B cell (primary cell): ENCODE data around the gene S100A13. TPM values are rescaled to one million over a fixed set of nuclear protein-coding genes. Genes with fewer than 3 reads are reported as not detected.

Experiments
- ATAC-seq: fragments of 200-7000 bp; cut with Tn5 transposase; one replicate; pipeline ENCODE4 v1.10.0; 2021; ENCODE audit warnings: low read depth, mild to moderate bottlenecking, moderate number of reproducible peaks, moderate library complexity
- CTCF ChIA-PET: fragments of 350-600 bp; sonication (Branson Sonifier 250); formaldehyde crosslinking; loops from one replicate; lab custom pipeline; 2021; ENCODE audit warnings: antibody characterized with exemption, inconsistent platforms; lab: Charles Lee
- POLR2A ChIA-PET: fragments of 350-600 bp; sonication (Branson Sonifier 250); formaldehyde crosslinking; loops from one replicate; lab custom pipeline; 2021; ENCODE audit warnings: antibody characterized with exemption; lab: Charles Lee
- DNase-seq: peaks from one replicate; pipeline ENCODE4 v3.0.0; 2013
- H2AFZ ChIP-seq: 2 replicates; pipeline ENCODE4 v1.6.1; 2012; ENCODE audit warnings: mild to moderate bottlenecking, low read depth, low read length; ENCODE audit not compliant: insufficient read depth, poor library complexity, severe bottlenecking
- H3K27ac ChIP-seq, 2 donors: 1 replicate in 1 of 2; 2 replicates in 1 of 2; pipeline ENCODE4 v1.5.1; 2012 to 2013; ENCODE audit warnings: low read length in 2 of 2, mild to moderate bottlenecking in 2 of 2, moderate library complexity in 1 of 2
- H3K27me3 ChIP-seq, 4 experiments: fragments of 200-600 bp in 1 of 4; sonication (generic) in 1 of 4; replicated peaks in 1 of 4; 1 replicate in 2 of 4; 2 replicates in 2 of 4; pipeline versions ENCODE4 v1.6.1 to v1.7.0; 2013 to 2016; ENCODE audit warnings: low read length in 3 of 4, mild to moderate bottlenecking in 2 of 4, mixed read lengths in 1 of 4, moderate library complexity in 1 of 4; ENCODE audit not compliant: insufficient read depth in 4 of 4, control insufficient read depth in 3 of 4; ENCODE audit errors: control extremely low read depth in 1 of 4
- H3K36me3 ChIP-seq, 2 experiments: replicated peaks in 1 of 2; 1 replicate in 1 of 2; 2 replicates in 1 of 2; pipeline versions ENCODE4 v1.6.1 to v1.7.1; 2013; ENCODE audit warnings: low read length in 1 of 2; ENCODE audit not compliant: insufficient read depth in 2 of 2, control insufficient read depth in 1 of 2; ENCODE audit errors: control extremely low read depth in 1 of 2, extremely low read depth in 1 of 2
- H3K4me1 ChIP-seq, 2 donors: fragments of 200-600 bp in 1 of 2; sonication (generic) in 1 of 2; 1 replicate in 1 of 2; 2 replicates in 1 of 2; pipeline versions ENCODE4 v1.5.1 to v1.6.1; 2013 to 2017; ENCODE audit warnings: low read length in 2 of 2; ENCODE audit not compliant: control insufficient read depth in 2 of 2, insufficient read depth in 2 of 2
- H3K4me2 ChIP-seq: replicated peaks from 2 replicates; pipeline ENCODE3; 2012; ENCODE audit warnings: mild to moderate bottlenecking, low read depth, low read length; ENCODE audit not compliant: poor library complexity, severe bottlenecking
- H3K4me3 ChIP-seq, 5 experiments: fragments of 200-600 bp in 1 of 5; sonication (generic) in 1 of 5; 1 replicate in 3 of 5; 2 replicates in 2 of 5; pipeline versions ENCODE4 v1.5.1 to v1.7.0; 2011 to 2016; ENCODE audit warnings: low read length in 4 of 5, mild to moderate bottlenecking in 4 of 5, low read depth in 2 of 5, control low read depth in 1 of 5, moderate library complexity in 1 of 5; ENCODE audit not compliant: insufficient read depth in 1 of 5; ENCODE audit errors: control extremely low read depth in 1 of 5, extremely low read depth in 1 of 5
- H3K79me2 ChIP-seq: fragments of 200-600 bp; sonication (generic); one replicate; pipeline ENCODE4 v1.6.0; 2016; ENCODE audit warnings: low read length; ENCODE audit not compliant: control insufficient read depth, insufficient read depth
- H3K9ac ChIP-seq: fragments of 200-600 bp; sonication (generic); 2 replicates; pipeline ENCODE4 v1.6.1; 2017; ENCODE audit warnings: mild to moderate bottlenecking, low read length, moderate library complexity
- H3K9me3 ChIP-seq, 3 donors: one replicate each; pipeline versions ENCODE4 v1.6.1 to v1.7.1; 2013; ENCODE audit warnings: low read length in 2 of 3; ENCODE audit not compliant: control insufficient read depth in 2 of 3, insufficient read depth in 1 of 3; ENCODE audit errors: control extremely low read depth in 1 of 3
- H4K20me1 ChIP-seq: 2 replicates; pipeline ENCODE4 v1.6.0; 2012; ENCODE audit warnings: mild to moderate bottlenecking, low read length; ENCODE audit not compliant: insufficient read depth, control insufficient read depth, poor library complexity, severe bottlenecking
- H3K27ac Mint-ChIP-seq: one replicate; pipeline ENCODE4 v1.8.0; 2021; ENCODE audit warnings: mixed read lengths
- H3K27me3 Mint-ChIP-seq: one replicate; pipeline ENCODE4 v1.8.0; 2021; ENCODE audit warnings: mixed read lengths
- H3K4me1 Mint-ChIP-seq: one replicate; pipeline ENCODE4 v1.8.0; 2021; ENCODE audit warnings: mixed read lengths
- H3K4me3 Mint-ChIP-seq: one replicate; pipeline ENCODE4 v1.8.0; 2021; ENCODE audit warnings: mixed read lengths
- H3K9me3 Mint-ChIP-seq: one replicate; pipeline ENCODE4 v1.8.0; 2022; ENCODE audit warnings: mixed read lengths; ENCODE audit not compliant: insufficient read depth
- EZH2 ChIP-seq: IDR thresholded peaks from 2 replicates; pipeline ENCODE4 v1.6.1; 2012; ENCODE audit warnings: borderline replicate concordance, low read depth, mild to moderate bottlenecking, moderate library complexity, low read length; ENCODE audit not compliant: insufficient read depth, poor library complexity, severe bottlenecking
- WGBS: methylation state at CpG from one replicate; pipeline ENCODE4 v1.1.5; 2013; ENCODE audit warnings: missing lambda C conversion rate; ENCODE audit not compliant: insufficient coverage; 5-methylcytosine and 5-hydroxymethylcytosine counted together
- intact Hi-C: fragments of 100-400 bp; cut with micrococcal nuclease; formaldehyde crosslinking; loops from one replicate; pipeline ENCODE4 v1.10.0; 2022
- polyA plus RNA-seq: library from polyadenylated mRNA; depleted of rRNA; stranded (reverse); fragments of >200 nt; gene quantifications from 2 replicates; pipeline ENCODE4 v1.2.3, GENCODE V29; 2012
- total RNA-seq, 2 donors: library from RNA; stranded (reverse); fragments of 120-200 nt in 1 of 2; gene quantifications; 1 replicate in 1 of 2; 2 replicates in 1 of 2; pipeline versions ENCODE4 v1.2.3 to v1.2.4, GENCODE V29; 2013 to 2022
- TF ChIP-seq, protein P1 (sequence below): fragments of 200-600 bp; IDR thresholded peaks from one replicate; pipeline ENCODE4 v1.8.0; 2022; ENCODE audit warnings: antibody characterized with exemption, mild to moderate bottlenecking

S100A13 gene
- total and polyA plus RNA-seq, 2 donors (not counting 1 experiment from before 2014, with no cell fraction given), result 9.8 to 17.8 TPM

DNA sequence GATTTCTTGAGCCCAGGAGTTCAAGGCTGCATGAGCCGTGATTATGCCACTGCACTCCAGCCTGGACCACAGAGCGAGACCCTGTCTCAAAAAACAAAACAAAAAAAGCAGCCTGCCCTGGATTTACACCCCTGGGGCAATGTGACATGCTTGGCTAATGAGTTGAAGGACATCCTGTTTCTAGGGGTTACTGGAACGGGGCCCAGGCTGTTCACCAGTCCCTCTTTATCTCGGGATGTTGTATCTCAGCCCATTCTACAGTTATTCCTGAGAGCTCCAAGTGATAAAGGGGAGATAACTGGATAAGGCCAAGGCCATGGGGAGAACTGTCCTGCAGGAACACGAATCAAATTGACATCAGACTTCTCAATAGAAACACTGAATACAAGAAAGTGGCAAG, 40.0 kb downstream of the S100A13 start:
- Histone ChIP-seq H3K27ac (no peak overlapping the region), H3K4me3 (no peak overlapping the region), H3K9ac (no peak overlapping the region), H2AFZ (no peak overlapping the region), H3K4me1 (no peaks in the 10 kb centered on the region), H4K20me1 (no peaks in the 10 kb centered on the region), H3K4me2 (no peak overlapping the region), H3K79me2 (no peaks in the 10 kb centered on the region), H3K36me3 (no peaks in the 10 kb centered on the region), H3K27me3 (no peaks in the 10 kb centered on the region), H3K9me3 (no peaks in the 10 kb centered on the region)
- 73% methylated on average over 3 of the region's 5 CpGs for WGBS
- H3K4me1 Mint-ChIP-seq, result no peaks in the 10 kb centered on the region
- no peaks in the 10 kb centered on the region for H3K9me3 Mint-ChIP-seq
- CTCF ChIA-PET, result interaction anchor here (1.0 to 2.8 kb wide), 3 partner anchors 11 to 17 kb away, joined by 3 to 14 read pairs (median 5); no protein-coding TSS in a partner anchor
- no peak for DNase-seq
- intact Hi-C loops, result no loop called here
- POLR2A ChIA-PET, result no interaction called here
- TF ChIP-seq EZH2, result no peak
- TF ChIP-seq, protein P1, sequence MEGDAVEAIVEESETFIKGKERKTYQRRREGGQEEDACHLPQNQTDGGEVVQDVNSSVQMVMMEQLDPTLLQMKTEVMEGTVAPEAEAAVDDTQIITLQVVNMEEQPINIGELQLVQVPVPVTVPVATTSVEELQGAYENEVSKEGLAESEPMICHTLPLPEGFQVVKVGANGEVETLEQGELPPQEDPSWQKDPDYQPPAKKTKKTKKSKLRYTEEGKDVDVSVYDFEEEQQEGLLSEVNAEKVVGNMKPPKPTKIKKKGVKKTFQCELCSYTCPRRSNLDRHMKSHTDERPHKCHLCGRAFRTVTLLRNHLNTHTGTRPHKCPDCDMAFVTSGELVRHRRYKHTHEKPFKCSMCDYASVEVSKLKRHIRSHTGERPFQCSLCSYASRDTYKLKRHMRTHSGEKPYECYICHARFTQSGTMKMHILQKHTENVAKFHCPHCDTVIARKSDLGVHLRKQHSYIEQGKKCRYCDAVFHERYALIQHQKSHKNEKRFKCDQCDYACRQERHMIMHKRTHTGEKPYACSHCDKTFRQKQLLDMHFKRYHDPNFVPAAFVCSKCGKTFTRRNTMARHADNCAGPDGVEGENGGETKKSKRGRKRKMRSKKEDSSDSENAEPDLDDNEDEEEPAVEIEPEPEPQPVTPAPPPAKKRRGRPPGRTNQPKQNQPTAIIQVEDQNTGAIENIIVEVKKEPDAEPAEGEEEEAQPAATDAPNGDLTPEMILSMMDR, result no peak
- peaks cover 10% of the 10 kb centered on the region for H3K27me3 Mint-ChIP-seq
- ATAC-seq, result no peak
- H3K4me3 Mint-ChIP-seq, result no peak overlapping the region
- no peak overlapping the region for H3K27ac Mint-ChIP-seq

DNA sequence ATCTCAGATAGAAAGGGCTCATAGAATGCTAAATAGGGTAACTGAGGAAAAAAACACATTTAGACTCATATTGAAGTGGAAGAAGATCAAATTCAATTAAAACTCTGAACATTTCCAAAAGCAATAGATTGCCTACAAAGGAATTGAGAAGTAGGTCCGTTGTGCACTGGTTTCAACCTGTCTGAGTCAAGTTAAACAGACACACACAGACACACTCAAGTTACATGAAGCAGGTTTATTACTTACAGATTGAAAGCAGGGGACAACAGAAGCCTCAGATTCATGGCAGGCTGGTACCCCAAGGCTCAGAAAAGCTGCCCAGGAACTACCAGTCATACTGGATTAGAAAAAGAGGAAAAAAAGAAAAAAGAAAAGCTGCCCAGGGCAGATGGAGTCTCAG, 41.0 kb downstream of the S100A13 start:
- H3K4me3 Mint-ChIP-seq, result no peak overlapping the region
- Histone ChIP-seq H3K4me3 (no peak overlapping the region), H3K79me2 (no peaks in the 10 kb centered on the region), H3K27me3 (no peaks in the 10 kb centered on the region), H3K9me3 (no peaks in the 10 kb centered on the region), H3K9ac (no peak overlapping the region), H4K20me1 (no peaks in the 10 kb centered on the region), H3K36me3 (no peaks in the 10 kb centered on the region), H3K4me2 (no peak overlapping the region), H3K4me1 (no peaks in the 10 kb centered on the region), H3K27ac (no peak overlapping the region), H2AFZ (no peak overlapping the region)
- no peaks in the 10 kb centered on the region for H3K4me1 Mint-ChIP-seq
- ATAC-seq (no peak), DNase-seq (no peak)
- no peaks in the 10 kb centered on the region for H3K9me3 Mint-ChIP-seq
- intact Hi-C loops, result no loop called here
- ChIA-PET POLR2A (interaction anchor here (0.7 kb wide), 1 partner anchor 139 kb away, joined by 3 read pairs; no protein-coding TSS in a partner anchor), CTCF (interaction anchor here (1.0 to 2.8 kb wide), 3 partner anchors 12 to 17 kb away, joined by 3 to 14 read pairs (median 5); no protein-coding TSS in a partner anchor)
- peaks cover 10% of the 10 kb centered on the region for H3K27me3 Mint-ChIP-seq
- WGBS, result no CpG with 5 or more reads among the region's 1 CpG
- no peak overlapping the region for H3K27ac Mint-ChIP-seq
- TF ChIP-seq, protein P1, result no peak
- no peak for TF ChIP-seq EZH2
